Hepatocyte (in vitro differentiated cells): ENCODE results near the gene ADGRL4. TPM values are rescaled to one million over a fixed set of nuclear protein-coding genes. Genes with fewer than 3 reads are reported as not detected.

Source experiments
- DNase-seq: peaks from one replicate; pipeline ENCODE4 v3.0.0-alpha.2; 2016; ENCODE audit warnings: low spot score
- H2AFZ ChIP-seq: fragments of 200-600 bp; sonication (generic); 2 replicates; pipeline ENCODE4 v1.6.0; 2016; ENCODE audit warnings: antibody characterized with exemption, mild to moderate bottlenecking
- H3K27ac ChIP-seq: fragments of 200-600 bp; sonication (generic); 2 replicates; pipeline ENCODE4 v1.5.1; 2016; ENCODE audit warnings: mild to moderate bottlenecking
- H3K27me3 ChIP-seq: fragments of 200-600 bp; sonication (generic); 2 replicates; pipeline ENCODE4 v1.6.1; 2016
- H3K36me3 ChIP-seq: fragments of 200-600 bp; sonication (generic); replicated peaks from 2 replicates; pipeline ENCODE4 v1.5.1; 2016; ENCODE audit warnings: low read depth; ENCODE audit not compliant: insufficient read depth
- H3K4me1 ChIP-seq: fragments of 200-600 bp; sonication (generic); 2 replicates; pipeline ENCODE4 v1.5.1; 2016; ENCODE audit warnings: mild to moderate bottlenecking, moderate library complexity; ENCODE audit not compliant: insufficient read depth
- H3K4me2 ChIP-seq: fragments of 200-600 bp; sonication (generic); 2 replicates; pipeline ENCODE4 v1.6.0; 2016
- H3K4me3 ChIP-seq: fragments of 200-600 bp; sonication (generic); 2 replicates; pipeline ENCODE4 v1.5.1; 2016; ENCODE audit warnings: mild to moderate bottlenecking
- H3K79me2 ChIP-seq: fragments of 200-600 bp; sonication (generic); 2 replicates; pipeline ENCODE4 v1.6.0; 2017; ENCODE audit warnings: mild to moderate bottlenecking
- H3K9me2 ChIP-seq: fragments of 200-600 bp; sonication (generic); replicated peaks from 2 replicates; pipeline ENCODE4 v1.6.0; 2017; ENCODE audit warnings: mild to moderate bottlenecking; ENCODE audit not compliant: insufficient read depth
- H3K9me3 ChIP-seq: fragments of 200-600 bp; sonication (generic); 2 replicates; pipeline ENCODE4 v1.5.1; 2016; ENCODE audit warnings: low read depth, mild to moderate bottlenecking
- H4K20me1 ChIP-seq: fragments of 200-600 bp; sonication (generic); 2 replicates; pipeline ENCODE4 v1.6.0; 2016; ENCODE audit warnings: mild to moderate bottlenecking; ENCODE audit not compliant: insufficient read depth, poor library complexity, severe bottlenecking
- EZH2 ChIP-seq: fragments of 200-600 bp; sonication (generic); IDR thresholded peaks from 2 replicates; pipeline ENCODE4 v1.6.1; 2016; ENCODE audit warnings: antibody characterized with exemption, mild to moderate bottlenecking, borderline replicate concordance
- EZH2phosphoT487 ChIP-seq: fragments of 200-600 bp; sonication (generic); IDR thresholded peaks from one replicate; pipeline ENCODE4 v1.6.1; 2018; ENCODE audit warnings: antibody characterized with exemption, mild to moderate bottlenecking, low read depth, moderate library complexity; ENCODE audit not compliant: unreplicated experiment, severe bottlenecking
- WGBS: methylation state at CpG from one replicate; pipeline ENCODE4 v1.1.6; 2016; ENCODE audit warnings: low lambda C conversion rate; ENCODE audit errors: missing lambda C conversion rate; 5-methylcytosine and 5-hydroxymethylcytosine counted together
- polyA plus RNA-seq: library from polyadenylated mRNA; unstranded; fragments of >200 nt; fragmentation: Nextera tagmentation; extraction: Ambion mirVana; gene quantifications from 2 replicates; pipeline ENCODE4 v1.2.1, GENCODE V29; 2016
- total RNA-seq: library from RNA; depleted of rRNA; stranded (reverse); fragments of >200 nt; gene quantifications from 2 replicates; pipeline ENCODE4 v1.2.3, GENCODE V29; 2014
- TF ChIP-seq, protein P1 (sequence below): fragments of 200-600 bp; sonication (generic); IDR thresholded peaks from 2 replicates; pipeline ENCODE4 v1.5.1; 2016; ENCODE audit warnings: antibody characterized with exemption, mild to moderate bottlenecking; ENCODE audit not compliant: poor library complexity

The ADGRL4 gene
- total and polyA plus RNA-seq, 2 experiments from 2014 or later, result 2.2 to 2.4 TPM

GRCh38 chr1:79037085-79037484 is 30.6 kb upstream of the ADGRL4 start:
- 79% methylated on average over 2 of the region's 2 CpGs for WGBS
- TF ChIP-seq EZH2, result no peak
- TF ChIP-seq, protein P1, sequence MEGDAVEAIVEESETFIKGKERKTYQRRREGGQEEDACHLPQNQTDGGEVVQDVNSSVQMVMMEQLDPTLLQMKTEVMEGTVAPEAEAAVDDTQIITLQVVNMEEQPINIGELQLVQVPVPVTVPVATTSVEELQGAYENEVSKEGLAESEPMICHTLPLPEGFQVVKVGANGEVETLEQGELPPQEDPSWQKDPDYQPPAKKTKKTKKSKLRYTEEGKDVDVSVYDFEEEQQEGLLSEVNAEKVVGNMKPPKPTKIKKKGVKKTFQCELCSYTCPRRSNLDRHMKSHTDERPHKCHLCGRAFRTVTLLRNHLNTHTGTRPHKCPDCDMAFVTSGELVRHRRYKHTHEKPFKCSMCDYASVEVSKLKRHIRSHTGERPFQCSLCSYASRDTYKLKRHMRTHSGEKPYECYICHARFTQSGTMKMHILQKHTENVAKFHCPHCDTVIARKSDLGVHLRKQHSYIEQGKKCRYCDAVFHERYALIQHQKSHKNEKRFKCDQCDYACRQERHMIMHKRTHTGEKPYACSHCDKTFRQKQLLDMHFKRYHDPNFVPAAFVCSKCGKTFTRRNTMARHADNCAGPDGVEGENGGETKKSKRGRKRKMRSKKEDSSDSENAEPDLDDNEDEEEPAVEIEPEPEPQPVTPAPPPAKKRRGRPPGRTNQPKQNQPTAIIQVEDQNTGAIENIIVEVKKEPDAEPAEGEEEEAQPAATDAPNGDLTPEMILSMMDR, result no peak
- TF ChIP-seq EZH2phosphoT487, result no peak
- no peaks in the 10 kb centered on the region for H3K27me3 ChIP-seq

GRCh38 chr1:79012500-79012899 is 6.0 kb upstream of the ADGRL4 start:
- WGBS, result 91% methylated on average over 2 of the region's 2 CpGs

More at GRCh38 chr1:79037085-79037484, 30.6 kb upstream of the ADGRL4 start:
- Histone ChIP-seq H3K4me3 (no peak overlapping the region), H3K79me2 (no peaks in the 10 kb centered on the region), H3K27ac (no peak overlapping the region), H3K4me2 (no peak overlapping the region), H2AFZ (no peak overlapping the region), H3K9me2 (no peaks in the 10 kb centered on the region), H4K20me1 (no peaks in the 10 kb centered on the region), H3K4me1 (no peaks in the 10 kb centered on the region), H3K36me3 (no peaks in the 10 kb centered on the region), H3K9me3 (no peaks in the 10 kb centered on the region)
- DNase-seq, result no peak

GRCh38 chr1:79010589-79010988 is 4.1 kb upstream of the ADGRL4 start:
- no peaks in the 10 kb centered on the region for H3K36me3 ChIP-seq
- WGBS, result 92% methylated on average over 4 of the region's 4 CpGs
- TF ChIP-seq EZH2 (no peak), EZH2phosphoT487 (no peak)
- TF ChIP-seq, protein P1, result no peak
- peaks cover 14% of the 10 kb centered on the region for H3K27me3 ChIP-seq
- H3K4me2 ChIP-seq, result no peak overlapping the region
- no peak overlapping the region for H3K27ac ChIP-seq
- H2AFZ ChIP-seq, result no peak overlapping the region
- no peaks in the 10 kb centered on the region for H3K9me2 ChIP-seq
- no peaks in the 10 kb centered on the region for H4K20me1 ChIP-seq
- no peaks in the 10 kb centered on the region for H3K9me3 ChIP-seq
- H3K4me1 ChIP-seq, result no peaks in the 10 kb centered on the region
- no peak for DNase-seq
- no peak overlapping the region for H3K4me3 ChIP-seq
- no peaks in the 10 kb centered on the region for H3K79me2 ChIP-seq

More at GRCh38 chr1:79012500-79012899, 6.0 kb upstream of the ADGRL4 start:
- Histone ChIP-seq H3K4me2 (no peak overlapping the region), H3K27me3 (no peaks in the 10 kb centered on the region), H3K4me1 (no peaks in the 10 kb centered on the region), H2AFZ (no peak overlapping the region), H3K4me3 (no peak overlapping the region), H3K36me3 (no peaks in the 10 kb centered on the region), H3K9me3 (no peaks in the 10 kb centered on the region), H3K9me2 (no peaks in the 10 kb centered on the region), H4K20me1 (no peaks in the 10 kb centered on the region), H3K27ac (no peak overlapping the region), H3K79me2 (no peaks in the 10 kb centered on the region)
- no peak for DNase-seq
- TF ChIP-seq EZH2phosphoT487, result no peak
- TF ChIP-seq, protein P1, result no peak
- no peak for TF ChIP-seq EZH2

DNA sequence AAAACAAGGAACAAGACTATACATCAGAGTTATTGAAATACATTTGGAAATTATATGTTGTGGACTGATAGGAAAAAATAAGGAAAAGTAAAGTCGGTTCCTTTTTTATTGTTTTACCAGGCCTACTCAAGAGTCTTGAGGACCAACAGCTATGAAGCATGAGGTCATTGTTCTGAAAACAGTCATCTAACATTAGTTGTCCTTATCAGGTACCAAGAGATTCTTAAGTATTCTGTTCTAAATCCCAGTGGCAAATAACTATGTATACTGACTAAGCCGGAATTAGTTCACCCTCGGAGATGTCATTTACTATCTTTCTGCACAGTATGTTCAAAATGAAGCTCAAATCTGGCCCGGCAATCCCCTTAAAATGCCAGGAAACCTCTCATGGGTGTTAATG is 585 bp downstream of the ADGRL4 start:
- H3K36me3 ChIP-seq, result no peaks in the 10 kb centered on the region
- H2AFZ ChIP-seq, result peak overlapping the region; percentile 79
- no peaks in the 10 kb centered on the region for H4K20me1 ChIP-seq
- H3K4me1 ChIP-seq, result no peaks in the 10 kb centered on the region
- peaks cover 14% of the 10 kb centered on the region for H3K27me3 ChIP-seq
- H3K79me2 ChIP-seq, result no peaks in the 10 kb centered on the region
- WGBS, result 41% methylated on average over 4 of the region's 4 CpGs
- H3K4me2 ChIP-seq, result peak overlapping the region; percentile 81
- H3K9me3 ChIP-seq, result no peaks in the 10 kb centered on the region
- TF ChIP-seq, protein P1, result no peak
- TF ChIP-seq EZH2 (no peak), EZH2phosphoT487 (no peak)
- no peak overlapping the region for H3K27ac ChIP-seq
- DNase-seq, result no peak
- no peaks in the 10 kb centered on the region for H3K9me2 ChIP-seq
- H3K4me3 ChIP-seq, result no peak overlapping the region
